ENCODE data around the gene INTS3. TPM values are rescaled to one million over a fixed set of nuclear protein-coding genes. Genes with fewer than 3 reads are reported as not detected.

Gene INTS3
- total and polyA plus RNA-seq, 9 of the 15 experiments (the other 6 are each of a cell fraction or from before 2014, with no cell fraction given) = 6.3 to 24.1 (median 14.3) TPM

DNA sequence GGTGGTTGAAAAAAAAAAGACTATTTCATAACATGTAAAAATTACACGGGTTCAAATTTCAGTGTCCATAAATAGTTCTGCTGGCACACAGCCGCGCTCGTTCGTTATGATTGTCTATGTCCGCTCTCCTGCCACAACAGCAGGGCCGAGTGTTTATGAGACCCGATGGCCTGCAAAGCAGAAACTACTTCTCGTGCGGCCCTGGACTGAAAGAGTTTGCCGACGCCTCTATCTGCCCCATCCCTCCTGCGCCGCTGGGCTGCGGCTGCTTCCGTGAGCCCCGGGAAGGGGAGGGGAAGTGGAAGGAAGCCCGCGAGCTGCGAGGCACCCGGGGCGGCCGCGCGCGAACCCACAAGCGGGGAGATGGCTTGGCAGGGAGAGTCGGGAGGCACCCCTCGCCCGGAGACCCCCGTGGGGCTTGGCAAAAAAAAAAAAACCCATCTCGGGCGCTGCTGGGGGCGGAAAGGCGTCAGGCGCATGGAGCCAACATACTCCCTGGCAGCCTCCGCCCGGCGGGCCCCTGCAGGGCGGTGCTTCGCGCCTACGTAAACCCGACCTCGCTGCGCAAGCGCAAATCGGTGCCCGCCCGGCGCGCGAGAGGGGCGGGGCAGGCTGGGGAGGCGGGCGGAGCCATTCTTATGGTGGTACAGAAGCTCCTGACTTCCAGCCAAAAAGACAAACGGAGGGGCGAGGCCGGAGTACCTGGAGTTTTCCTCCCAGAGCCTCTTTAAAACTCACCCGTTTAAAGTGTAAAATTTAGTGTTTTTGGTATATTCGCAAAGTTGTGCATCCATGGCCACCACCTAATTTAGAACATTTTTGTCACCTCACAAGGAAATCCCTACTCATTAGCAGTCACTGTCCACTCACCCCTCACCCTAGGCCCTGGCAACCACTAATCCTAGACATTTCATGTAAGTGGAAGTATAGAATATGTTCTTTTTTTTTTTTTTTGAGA, 55.7 kb downstream of the INTS3 start (continued):
- TF ChIP-seq, protein P1, sequence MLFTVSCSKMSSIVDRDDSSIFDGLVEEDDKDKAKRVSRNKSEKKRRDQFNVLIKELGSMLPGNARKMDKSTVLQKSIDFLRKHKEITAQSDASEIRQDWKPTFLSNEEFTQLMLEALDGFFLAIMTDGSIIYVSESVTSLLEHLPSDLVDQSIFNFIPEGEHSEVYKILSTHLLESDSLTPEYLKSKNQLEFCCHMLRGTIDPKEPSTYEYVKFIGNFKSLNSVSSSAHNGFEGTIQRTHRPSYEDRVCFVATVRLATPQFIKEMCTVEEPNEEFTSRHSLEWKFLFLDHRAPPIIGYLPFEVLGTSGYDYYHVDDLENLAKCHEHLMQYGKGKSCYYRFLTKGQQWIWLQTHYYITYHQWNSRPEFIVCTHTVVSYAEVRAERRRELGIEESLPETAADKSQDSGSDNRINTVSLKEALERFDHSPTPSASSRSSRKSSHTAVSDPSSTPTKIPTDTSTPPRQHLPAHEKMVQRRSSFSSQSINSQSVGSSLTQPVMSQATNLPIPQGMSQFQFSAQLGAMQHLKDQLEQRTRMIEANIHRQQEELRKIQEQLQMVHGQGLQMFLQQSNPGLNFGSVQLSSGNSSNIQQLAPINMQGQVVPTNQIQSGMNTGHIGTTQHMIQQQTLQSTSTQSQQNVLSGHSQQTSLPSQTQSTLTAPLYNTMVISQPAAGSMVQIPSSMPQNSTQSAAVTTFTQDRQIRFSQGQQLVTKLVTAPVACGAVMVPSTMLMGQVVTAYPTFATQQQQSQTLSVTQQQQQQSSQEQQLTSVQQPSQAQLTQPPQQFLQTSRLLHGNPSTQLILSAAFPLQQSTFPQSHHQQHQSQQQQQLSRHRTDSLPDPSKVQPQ (CRISPR knock-in tag; IDR thresholded peaks at IDR 0.05; ENCODE audit: borderline replicate concordance) = no peak
- TF ChIP-seq, protein P2, sequence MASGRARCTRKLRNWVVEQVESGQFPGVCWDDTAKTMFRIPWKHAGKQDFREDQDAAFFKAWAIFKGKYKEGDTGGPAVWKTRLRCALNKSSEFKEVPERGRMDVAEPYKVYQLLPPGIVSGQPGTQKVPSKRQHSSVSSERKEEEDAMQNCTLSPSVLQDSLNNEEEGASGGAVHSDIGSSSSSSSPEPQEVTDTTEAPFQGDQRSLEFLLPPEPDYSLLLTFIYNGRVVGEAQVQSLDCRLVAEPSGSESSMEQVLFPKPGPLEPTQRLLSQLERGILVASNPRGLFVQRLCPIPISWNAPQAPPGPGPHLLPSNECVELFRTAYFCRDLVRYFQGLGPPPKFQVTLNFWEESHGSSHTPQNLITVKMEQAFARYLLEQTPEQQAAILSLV (tag; IDR thresholded peaks at IDR 0.05) = no peak
- TF ChIP-seq MBD2 (IDR thresholded peaks at IDR 0.05; ENCODE audit: borderline replicate concordance, low read depth) (peak; percentile 80; the same call in 1 of the 2 replicates), NRF1 (conservative IDR thresholded peaks at IDR 0.05 in 1 of 2, IDR thresholded peaks at IDR 0.05 in 1 of 2) (peak; percentile 95 to 96), RBM39 (optimal IDR thresholded peaks at IDR 0.05; ENCODE audit: low read depth, low read length) (no peak), HLTF (IDR thresholded peaks at IDR 0.05) (no peak), FOXJ2 (tag; IDR thresholded peaks at IDR 0.05) (no peak), PRPF4 (IDR thresholded peaks at IDR 0.05; ENCODE audit: insufficient read depth, low read depth, low read length, poor library complexity, severe bottlenecking) (no peak), ELF1 (tag; IDR thresholded peaks at IDR 0.05) (peak; percentile 82), POLR2A (conservative IDR thresholded peaks at IDR 0.05) (peak; percentile 99), ESRRB (CRISPR knock-in tag; IDR thresholded peaks at IDR 0.05; ENCODE audit: borderline replicate concordance) (no peak), SMAD2 (IDR thresholded peaks at IDR 0.05; ENCODE audit: low read depth, low read length) (no peak), SAP30 (IDR thresholded peaks at IDR 0.05; ENCODE audit: borderline replicate concordance, insufficient read depth, low read depth, low read length, poor library complexity, severe bottlenecking) (peak; percentile 48), MAFG (tag; conservative IDR thresholded peaks at IDR 0.05) (no peak), NCOA4 (IDR thresholded peaks at IDR 0.05; ENCODE audit: partially characterized antibody) (no peak), ZFP30 (CRISPR knock-in tag; IDR thresholded peaks at IDR 0.05; ENCODE audit: borderline replicate concordance) (no peak), MTA3 (IDR thresholded peaks at IDR 0.05; ENCODE audit: borderline replicate concordance) (peak; percentile 82; the same call in 1 of the 2 replicates)
- TF ChIP-seq, protein P3, sequence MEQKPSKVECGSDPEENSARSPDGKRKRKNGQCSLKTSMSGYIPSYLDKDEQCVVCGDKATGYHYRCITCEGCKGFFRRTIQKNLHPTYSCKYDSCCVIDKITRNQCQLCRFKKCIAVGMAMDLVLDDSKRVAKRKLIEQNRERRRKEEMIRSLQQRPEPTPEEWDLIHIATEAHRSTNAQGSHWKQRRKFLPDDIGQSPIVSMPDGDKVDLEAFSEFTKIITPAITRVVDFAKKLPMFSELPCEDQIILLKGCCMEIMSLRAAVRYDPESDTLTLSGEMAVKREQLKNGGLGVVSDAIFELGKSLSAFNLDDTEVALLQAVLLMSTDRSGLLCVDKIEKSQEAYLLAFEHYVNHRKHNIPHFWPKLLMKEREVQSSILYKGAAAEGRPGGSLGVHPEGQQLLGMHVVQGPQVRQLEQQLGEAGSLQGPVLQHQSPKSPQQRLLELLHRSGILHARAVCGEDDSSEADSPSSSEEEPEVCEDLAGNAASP (IDR thresholded peaks at IDR 0.05) = no peak
- TF ChIP-seq, protein P4, sequence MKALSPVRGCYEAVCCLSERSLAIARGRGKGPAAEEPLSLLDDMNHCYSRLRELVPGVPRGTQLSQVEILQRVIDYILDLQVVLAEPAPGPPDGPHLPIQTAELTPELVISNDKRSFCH (CRISPR knock-in tag; IDR thresholded peaks at IDR 0.05) = no peak
- TF ChIP-seq, protein P4 (tag; IDR thresholded peaks at IDR 0.05) = no peak
- TF ChIP-seq, protein P5, sequence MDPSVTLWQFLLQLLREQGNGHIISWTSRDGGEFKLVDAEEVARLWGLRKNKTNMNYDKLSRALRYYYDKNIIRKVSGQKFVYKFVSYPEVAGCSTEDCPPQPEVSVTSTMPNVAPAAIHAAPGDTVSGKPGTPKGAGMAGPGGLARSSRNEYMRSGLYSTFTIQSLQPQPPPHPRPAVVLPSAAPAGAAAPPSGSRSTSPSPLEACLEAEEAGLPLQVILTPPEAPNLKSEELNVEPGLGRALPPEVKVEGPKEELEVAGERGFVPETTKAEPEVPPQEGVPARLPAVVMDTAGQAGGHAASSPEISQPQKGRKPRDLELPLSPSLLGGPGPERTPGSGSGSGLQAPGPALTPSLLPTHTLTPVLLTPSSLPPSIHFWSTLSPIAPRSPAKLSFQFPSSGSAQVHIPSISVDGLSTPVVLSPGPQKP (CRISPR knock-in tag; IDR thresholded peaks at IDR 0.05) = no peak

Data from K562 (cell line).